Adipocyte (in vitro differentiated cells): ENCODE data around the gene AAK1.
A peak's percentile ranks its signal among the peaks of the same experiment; 100 is the strongest.

Source experiments
- DNase-seq: peaks from one replicate; pipeline ENCODE4 v3.0.0-alpha.2; 2015; ENCODE audit warnings: low read depth
- H3K27me3 ChIP-seq: replicated peaks from 2 replicates; pipeline ENCODE4 v1.7.0; 2013; ENCODE audit warnings: mild to moderate bottlenecking, low read length, moderate library complexity; ENCODE audit not compliant: control insufficient read depth, insufficient read depth
- H3K36me3 ChIP-seq: 2 replicates; pipeline ENCODE4 v1.7.0; 2013; ENCODE audit warnings: low read length, mild to moderate bottlenecking, moderate library complexity; ENCODE audit not compliant: control insufficient read depth, insufficient read depth, severe bottlenecking
- H3K4me1 ChIP-seq: 2 replicates; pipeline ENCODE4 v1.7.0; 2013; ENCODE audit warnings: mild to moderate bottlenecking, low read length, moderate library complexity; ENCODE audit not compliant: control insufficient read depth, insufficient read depth
- H3K4me3 ChIP-seq: 2 replicates; pipeline ENCODE4 v1.7.0; 2013; ENCODE audit warnings: mild to moderate bottlenecking, low read length, moderate library complexity
- H3K9ac ChIP-seq: 2 replicates; pipeline ENCODE4 v1.7.0; 2013; ENCODE audit warnings: mild to moderate bottlenecking, low read length, moderate library complexity
- H3K9me3 ChIP-seq: 2 replicates; pipeline ENCODE4 v1.7.0; 2013; ENCODE audit warnings: mild to moderate bottlenecking, low read length, moderate library complexity; ENCODE audit not compliant: control insufficient read depth

Gene AAK1

GRCh38 chr2:69638630-69639029, 4.9 kb downstream of the AAK1 start:
- no peaks in the 10 kb centered on the region for H3K27me3 ChIP-seq
- peaks cover 29% of the 10 kb centered on the region for H3K4me1 ChIP-seq
- no peaks in the 10 kb centered on the region for H3K9me3 ChIP-seq
- H3K36me3 ChIP-seq = peaks cover 15% of the 10 kb centered on the region
- DNase-seq = no peak
- no peak overlapping the region for H3K4me3 ChIP-seq
- H3K9ac ChIP-seq = no peak overlapping the region

- Histone ChIP-seq H3K27me3 (no peaks in the 10 kb centered on the region), H3K4me1 (peaks cover 29% of the 10 kb centered on the region), H3K9me3 (no peaks in the 10 kb centered on the region), H3K36me3 (peaks cover 15% of the 10 kb centered on the region), H3K9ac (no peak overlapping the region), H3K4me3 (no peak overlapping the region)
- no peak for DNase-seq
Observed at GRCh38 chr2:69637923-69638322, 5.6 kb downstream of the AAK1 start.

- Histone ChIP-seq H3K4me3 (no peak overlapping the region), H3K27me3 (no peaks in the 10 kb centered on the region), H3K36me3 (peaks cover 15% of the 10 kb centered on the region), H3K9ac (no peak overlapping the region), H3K4me1 (peaks cover 21% of the 10 kb centered on the region), H3K9me3 (no peaks in the 10 kb centered on the region)
- no peak for DNase-seq
Observed at GRCh38 chr2:69636395-69636794, 7.1 kb downstream of the AAK1 start.

GRCh38 chr2:69635432-69635831, 8.1 kb downstream of the AAK1 start:
- H3K4me3 ChIP-seq = no peak overlapping the region
- H3K4me1 ChIP-seq = peaks cover 12% of the 10 kb centered on the region
- no peak for DNase-seq
- no peaks in the 10 kb centered on the region for H3K27me3 ChIP-seq
- H3K9me3 ChIP-seq = no peaks in the 10 kb centered on the region
- peaks cover 15% of the 10 kb centered on the region for H3K36me3 ChIP-seq
- H3K9ac ChIP-seq = no peak overlapping the region

GRCh38 chr2:69634196-69634821, 9.2 kb downstream of the AAK1 start:
- H3K4me1 ChIP-seq = peaks cover under 1% of the 10 kb centered on the region
- H3K27me3 ChIP-seq = no peaks in the 10 kb centered on the region
- peak; percentile 45 for DNase-seq
- H3K9ac ChIP-seq = no peak overlapping the region
- no peak overlapping the region for H3K4me3 ChIP-seq
- H3K9me3 ChIP-seq = no peaks in the 10 kb centered on the region
- H3K36me3 ChIP-seq = peaks cover 15% of the 10 kb centered on the region

GRCh38 chr2:69631402-69631801, 12.1 kb downstream of the AAK1 start:
- Histone ChIP-seq H3K27me3 (no peaks in the 10 kb centered on the region), H3K36me3 (peaks cover 8% of the 10 kb centered on the region)

GRCh38 chr2:69629921-69630608, 13.5 kb downstream of the AAK1 start:
- H3K9ac ChIP-seq = no peak overlapping the region
- H3K4me1 ChIP-seq = peaks cover 3% of the 10 kb centered on the region
- peaks cover 2% of the 10 kb centered on the region for H3K36me3 ChIP-seq
- no peak for DNase-seq
- no peak overlapping the region for H3K4me3 ChIP-seq
- H3K27me3 ChIP-seq = no peaks in the 10 kb centered on the region
- H3K9me3 ChIP-seq = no peaks in the 10 kb centered on the region

More at GRCh38 chr2:69631402-69631801, 12.1 kb downstream of the AAK1 start:
- no peak overlapping the region for H3K9ac ChIP-seq
- H3K4me1 ChIP-seq = no peaks in the 10 kb centered on the region
- H3K4me3 ChIP-seq = no peak overlapping the region
- DNase-seq = no peak
- H3K9me3 ChIP-seq = no peaks in the 10 kb centered on the region

- Histone ChIP-seq H3K27me3 (no peaks in the 10 kb centered on the region), H3K4me3 (no peak overlapping the region), H3K9me3 (no peaks in the 10 kb centered on the region), H3K9ac (no peak overlapping the region), H3K4me1 (peaks cover 19% of the 10 kb centered on the region), H3K36me3 (no peaks in the 10 kb centered on the region)
- DNase-seq = no peak
Observed at GRCh38 chr2:69628325-69629021, 15.1 kb downstream of the AAK1 start.

DNA sequence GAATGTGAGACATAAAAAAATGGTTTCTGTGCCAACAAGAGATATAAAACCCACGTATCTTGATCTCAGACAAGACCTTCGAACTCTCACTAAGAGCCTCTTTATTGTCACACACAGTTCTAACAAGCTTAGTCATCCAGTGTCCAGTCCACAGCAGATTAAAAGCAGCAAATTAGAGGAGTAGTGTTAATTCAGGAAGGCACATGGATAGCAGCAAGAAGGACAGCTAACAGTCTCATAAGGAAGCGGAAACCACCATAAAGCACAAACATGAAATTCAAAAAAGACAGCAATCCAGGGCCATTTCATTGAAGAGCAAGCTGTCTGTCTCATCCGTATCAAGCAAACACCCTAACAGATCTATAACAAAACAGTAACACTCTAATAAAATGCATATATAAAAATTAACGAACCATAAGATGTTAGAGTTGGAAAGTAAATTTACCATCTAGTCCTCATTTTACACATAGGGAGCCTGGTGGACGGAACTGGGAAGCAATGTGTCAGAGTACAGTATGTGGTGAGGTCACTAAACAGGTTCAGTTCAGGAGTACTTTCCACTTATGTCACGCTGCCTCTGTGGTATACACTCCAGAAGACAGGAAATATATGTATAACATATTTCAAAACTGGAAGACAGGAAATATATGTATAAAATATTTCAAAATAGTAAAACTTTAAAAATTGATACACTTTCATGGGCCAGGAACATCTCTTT, 18.3 kb downstream of the AAK1 start:
- H3K27me3 ChIP-seq = no peaks in the 10 kb centered on the region
- H3K4me3 ChIP-seq = no peak overlapping the region
- H3K9me3 ChIP-seq = no peaks in the 10 kb centered on the region
- peaks cover 22% of the 10 kb centered on the region for H3K4me1 ChIP-seq
- H3K36me3 ChIP-seq = no peaks in the 10 kb centered on the region
- no peak overlapping the region for H3K9ac ChIP-seq
- no peak for DNase-seq

- Histone ChIP-seq H3K9me3 (no peaks in the 10 kb centered on the region), H3K4me3 (peak overlapping the region; percentile 11), H3K27me3 (no peaks in the 10 kb centered on the region), H3K9ac (peak overlapping the region; percentile 8), H3K4me1 (peaks cover 27% of the 10 kb centered on the region), H3K36me3 (no peaks in the 10 kb centered on the region)
- DNase-seq = no peak
Observed at GRCh38 chr2:69624611-69625010, 18.9 kb downstream of the AAK1 start.

DNA sequence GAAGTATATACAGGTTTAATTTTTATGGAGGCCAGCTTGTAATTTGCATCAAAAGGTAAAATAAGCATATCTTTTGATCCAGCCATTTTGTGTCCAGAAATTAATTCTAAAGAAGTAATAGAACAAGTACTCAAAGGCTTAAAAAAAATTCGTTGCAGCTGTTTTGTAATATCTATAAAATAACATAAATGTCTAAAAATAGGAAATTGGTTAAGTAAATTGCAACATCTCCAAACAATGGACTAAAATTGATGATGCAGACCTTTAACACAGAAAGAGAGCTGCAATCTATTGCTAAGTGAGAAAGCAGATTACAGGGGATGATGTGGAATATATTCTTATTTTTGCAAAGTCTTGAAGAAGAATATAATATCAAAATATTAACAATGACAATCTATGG, 19.4 kb downstream of the AAK1 start:
- Histone ChIP-seq H3K9me3 (no peaks in the 10 kb centered on the region), H3K4me3 (peak overlapping the region; percentile 11), H3K36me3 (no peaks in the 10 kb centered on the region), H3K4me1 (peaks cover 27% of the 10 kb centered on the region), H3K9ac (peak overlapping the region; percentile 8), H3K27me3 (no peaks in the 10 kb centered on the region)
- peak; percentile 49 for DNase-seq
